ENCODE measurements around the gene DLGAP1.
"Not testable (repeated sequence)": the region's sequence is repeated elsewhere in the genome, so short reads cannot be mapped to it uniquely, and the experiment has no call there.

Gene DLGAP1

DNA sequence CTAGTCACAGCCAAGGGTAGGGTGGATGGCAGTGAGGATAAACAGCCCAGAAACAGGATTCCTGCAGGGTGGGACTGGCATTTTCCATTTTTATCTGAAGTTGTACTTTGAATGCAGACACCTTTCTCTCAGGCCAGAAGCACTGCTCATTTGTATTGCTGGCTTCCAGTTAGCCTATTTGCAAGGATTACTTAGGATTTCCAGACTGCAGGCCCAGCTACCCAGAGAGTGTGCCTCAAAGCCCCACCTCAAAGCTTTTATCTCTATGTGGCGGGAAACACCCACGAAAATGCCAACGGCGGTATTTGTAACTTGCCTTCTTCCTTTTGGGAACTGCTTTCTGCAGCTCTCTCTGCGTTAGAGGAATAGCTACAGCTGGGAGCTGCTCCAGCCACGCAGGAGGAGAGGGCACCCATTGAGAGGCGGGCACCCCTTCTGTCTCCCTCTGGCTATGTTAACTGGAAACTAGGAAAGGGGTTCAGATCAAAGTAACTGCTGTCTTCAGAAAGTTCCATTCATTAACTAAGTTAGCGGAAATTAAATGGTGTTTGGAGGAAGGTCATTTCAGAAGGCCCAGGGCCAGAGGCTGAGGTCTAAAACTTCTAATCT is 860.2 kb downstream of the DLGAP1 start:
- DNase-seq, result peak; percentile 60

DNA sequence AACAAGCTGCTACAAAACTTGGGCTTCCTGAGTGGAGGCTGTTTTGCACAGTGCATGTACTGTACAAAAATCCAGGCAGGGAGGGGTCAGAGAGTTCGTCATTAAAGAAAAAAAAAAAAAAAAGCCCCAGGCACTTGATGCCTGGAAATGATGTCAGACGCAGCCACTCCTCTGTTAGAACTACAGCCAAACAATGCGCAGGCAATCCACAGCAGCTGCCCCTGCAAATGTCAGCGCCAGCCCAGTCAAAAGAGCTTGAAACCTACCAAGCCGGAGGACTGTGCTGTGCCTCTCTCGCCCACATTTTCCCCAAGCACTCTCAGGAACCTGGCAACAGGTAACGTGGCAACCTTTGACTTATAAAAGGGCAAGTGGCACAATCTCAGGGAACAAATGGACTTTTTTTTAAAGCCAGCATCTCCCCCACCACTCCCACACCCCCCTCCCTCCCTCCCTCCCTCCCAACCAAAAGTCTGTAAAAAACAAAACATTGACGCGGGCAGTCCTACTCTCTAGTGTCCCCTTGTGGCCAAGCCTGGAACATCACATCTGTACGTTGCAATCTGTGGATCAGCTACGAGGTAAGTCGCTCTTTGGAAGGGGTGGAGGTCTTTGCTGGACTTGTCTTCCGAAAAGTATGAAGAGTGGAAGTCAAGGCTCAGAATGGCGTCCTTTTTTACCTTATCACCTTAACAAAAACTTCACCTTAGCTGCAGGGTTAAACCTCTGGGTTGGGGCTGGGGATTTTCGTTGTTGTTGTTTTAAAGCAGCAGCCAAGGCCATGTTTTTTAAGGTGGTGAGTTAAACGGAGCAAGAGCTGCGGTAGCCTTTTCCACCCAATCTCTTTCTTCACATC is 861.0 kb downstream of the DLGAP1 start:
- DNase-seq, result peak; percentile 98

DNA sequence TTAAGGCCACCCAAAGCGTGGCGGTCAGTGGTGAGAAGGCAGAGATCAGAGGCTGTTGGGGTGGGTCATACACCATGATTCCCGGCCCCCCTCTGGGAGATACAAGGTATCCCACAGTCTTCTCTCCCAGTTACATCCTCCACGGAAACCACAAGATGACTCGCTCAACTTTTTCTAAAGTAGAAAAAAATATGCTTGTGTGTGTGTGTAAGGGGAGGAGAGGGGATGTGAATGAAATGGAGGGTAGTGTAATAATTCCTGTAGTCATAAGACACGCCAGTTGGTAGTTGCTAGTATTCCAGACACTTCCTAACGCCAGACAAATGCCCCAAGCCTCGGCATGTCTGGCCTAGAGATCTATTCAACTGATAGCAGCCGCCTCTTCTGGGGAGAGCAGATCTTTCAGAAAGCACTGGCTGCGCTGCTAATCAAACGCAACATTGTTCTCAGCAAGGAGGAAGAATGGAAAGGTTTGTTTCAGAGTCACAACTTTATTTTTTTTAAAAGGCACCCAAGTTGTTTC is 861.7 kb downstream of the DLGAP1 start:
- DNase-seq, result no peak

DNA sequence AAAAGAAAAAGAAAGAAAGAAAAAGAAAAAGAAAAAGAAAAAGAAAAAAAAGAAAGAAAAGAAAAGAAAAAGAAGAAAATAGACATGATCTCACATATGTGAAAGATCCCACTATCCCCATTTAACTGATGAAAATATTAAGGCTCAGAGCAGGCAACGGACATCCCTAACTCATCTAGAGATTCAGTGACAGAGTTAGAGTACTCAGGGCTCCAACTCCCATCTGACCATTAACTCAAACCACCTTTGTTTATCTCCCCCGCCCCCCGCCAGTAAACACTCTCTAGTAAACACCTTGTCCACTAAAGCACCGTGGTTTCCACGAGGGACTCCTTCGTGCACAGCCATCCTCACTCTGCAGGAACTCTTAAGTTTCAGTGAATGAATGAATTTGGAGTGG is 862.2 kb downstream of the DLGAP1 start:
- no peak for DNase-seq

DNA sequence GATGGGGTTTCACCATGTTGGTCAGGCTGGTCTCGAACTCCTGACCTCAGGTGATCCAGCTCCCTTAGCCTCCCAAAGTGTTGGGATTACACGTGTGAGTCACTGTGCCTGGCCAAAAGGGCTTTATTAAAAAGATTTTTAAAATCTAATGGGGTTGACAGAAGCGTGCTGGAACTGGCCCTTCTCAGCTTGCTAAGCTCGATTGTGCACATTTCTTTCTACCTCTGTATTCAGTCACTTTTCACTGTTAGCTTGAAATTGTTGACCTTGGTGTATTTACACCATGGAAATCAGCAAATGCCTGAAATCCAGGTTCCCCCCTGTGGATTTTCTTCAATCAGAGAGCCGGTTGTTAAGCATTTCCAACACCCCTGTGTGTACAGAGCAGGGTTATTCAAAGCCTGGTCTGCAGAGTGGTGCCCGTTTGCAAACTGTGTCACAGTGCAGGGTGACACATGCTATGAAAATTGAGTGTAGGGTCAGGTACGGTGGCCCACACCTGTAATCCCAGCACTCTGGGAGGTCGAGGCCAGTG is 864.9 kb downstream of the DLGAP1 start:
- no peak for DNase-seq

DNA sequence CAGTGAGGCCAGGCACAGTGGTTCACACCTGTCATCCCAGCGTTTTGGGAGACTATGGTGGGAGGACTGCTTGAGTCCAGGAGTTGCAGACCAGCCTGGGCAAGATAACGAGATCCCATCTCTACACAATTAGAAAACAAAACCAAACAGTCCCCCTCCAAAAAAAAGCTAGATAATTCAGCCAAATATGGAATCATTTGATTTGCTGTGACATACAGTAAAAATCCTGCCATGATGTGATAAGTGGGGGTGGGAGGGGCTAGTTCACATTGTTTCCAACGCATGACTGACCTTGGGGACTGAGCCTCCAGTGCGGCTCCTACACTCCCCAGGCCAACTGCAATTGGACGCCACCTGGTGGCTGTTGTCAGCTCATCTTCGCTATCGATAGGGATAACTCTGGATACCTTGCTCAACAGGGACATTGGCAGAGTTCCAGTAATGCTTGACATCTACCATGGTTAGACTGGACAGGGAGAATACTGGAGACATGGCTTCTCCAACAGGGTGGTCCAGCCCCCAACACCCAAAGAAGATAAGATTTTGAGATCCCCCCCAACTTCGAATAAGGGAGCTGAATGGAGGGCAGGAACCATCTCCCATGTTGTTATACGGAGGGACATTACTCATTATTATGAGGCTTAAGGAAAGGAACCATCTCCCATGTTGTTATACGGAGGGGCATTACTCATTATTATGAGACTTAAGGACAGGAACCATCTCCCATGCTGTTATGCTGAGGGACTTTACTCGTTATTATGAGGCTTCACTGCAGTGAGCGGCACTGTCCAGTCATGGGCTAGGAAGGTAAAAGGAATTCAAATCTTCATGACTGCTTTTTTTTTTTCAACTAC is 869.2 kb downstream of the DLGAP1 start:
- DNase-seq, result peak; percentile 97

DNA sequence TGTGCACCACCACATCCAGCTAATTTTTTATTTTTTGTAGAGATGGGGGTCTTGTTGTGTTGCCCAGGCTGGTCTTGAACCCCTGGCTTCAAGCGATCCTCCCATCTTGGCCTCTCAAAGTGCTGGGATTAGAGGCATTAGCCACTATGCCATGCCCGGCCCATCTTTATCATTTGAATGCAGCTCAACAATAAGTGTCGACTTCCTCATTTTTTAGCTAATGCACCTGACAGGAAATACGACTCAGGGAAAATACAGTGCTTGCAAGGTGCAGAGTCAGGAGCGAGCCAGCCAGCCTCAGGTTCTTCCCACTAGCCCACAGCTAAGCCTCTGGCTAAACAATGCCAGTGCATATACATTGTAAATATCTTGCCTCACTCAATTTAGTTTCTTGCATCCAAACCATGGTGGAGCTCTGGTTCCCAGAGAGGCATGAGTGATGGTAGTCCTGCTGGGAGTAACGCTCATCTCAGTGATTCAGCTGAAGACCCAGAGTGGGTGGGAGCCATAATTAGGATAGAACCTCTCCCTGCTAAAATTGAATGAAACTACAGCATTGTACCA is 870.1 kb downstream of the DLGAP1 start:
- no peak for DNase-seq

DNA sequence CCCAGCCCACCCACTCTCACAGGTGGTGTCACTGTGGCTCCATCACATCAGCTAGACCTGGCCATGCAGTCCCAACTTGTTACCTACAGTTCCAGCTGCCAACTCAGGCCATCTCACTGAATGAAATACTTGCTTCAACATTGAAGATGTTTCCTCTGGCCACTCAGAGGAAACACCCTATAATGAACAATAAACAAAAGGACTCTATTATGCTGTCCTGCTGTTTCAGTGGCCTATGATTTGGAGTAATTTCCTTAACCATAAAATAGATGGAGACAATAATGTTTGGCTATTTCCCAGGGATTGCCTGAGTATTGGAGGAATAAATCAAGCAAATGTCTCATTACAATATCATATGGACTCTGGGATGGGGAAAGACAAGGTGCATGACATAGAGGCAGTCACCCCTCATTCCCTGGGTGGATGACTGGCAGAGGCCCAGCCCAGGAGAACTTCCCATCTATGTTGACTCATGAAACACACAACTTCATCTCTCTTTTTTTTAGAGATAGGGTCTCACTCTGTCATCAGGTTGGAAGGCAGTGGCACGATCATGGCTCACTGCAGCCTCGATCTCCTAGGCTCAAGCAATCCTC is 870.7 kb downstream of the DLGAP1 start:
- DNase-seq, result no peak

DNA sequence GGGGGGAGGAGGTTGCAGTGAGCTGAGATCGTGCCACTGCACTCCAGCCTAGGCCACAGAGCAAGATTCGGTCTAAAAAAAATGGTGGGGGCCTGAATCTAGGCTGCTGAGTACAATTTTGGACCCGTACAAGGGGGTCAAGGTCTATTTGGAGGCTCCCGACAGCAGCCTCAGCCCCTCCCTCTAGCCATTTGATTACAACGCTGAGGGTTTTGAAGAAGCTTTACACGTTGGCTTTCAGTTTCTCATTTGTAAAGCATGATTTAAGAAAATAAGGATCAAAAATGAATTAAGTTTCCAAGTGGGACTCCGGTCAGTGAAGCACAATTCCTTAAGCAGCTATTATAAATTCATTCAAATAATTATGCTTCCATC is 871.2 kb downstream of the DLGAP1 start:
- DNase-seq, result no peak

DNA sequence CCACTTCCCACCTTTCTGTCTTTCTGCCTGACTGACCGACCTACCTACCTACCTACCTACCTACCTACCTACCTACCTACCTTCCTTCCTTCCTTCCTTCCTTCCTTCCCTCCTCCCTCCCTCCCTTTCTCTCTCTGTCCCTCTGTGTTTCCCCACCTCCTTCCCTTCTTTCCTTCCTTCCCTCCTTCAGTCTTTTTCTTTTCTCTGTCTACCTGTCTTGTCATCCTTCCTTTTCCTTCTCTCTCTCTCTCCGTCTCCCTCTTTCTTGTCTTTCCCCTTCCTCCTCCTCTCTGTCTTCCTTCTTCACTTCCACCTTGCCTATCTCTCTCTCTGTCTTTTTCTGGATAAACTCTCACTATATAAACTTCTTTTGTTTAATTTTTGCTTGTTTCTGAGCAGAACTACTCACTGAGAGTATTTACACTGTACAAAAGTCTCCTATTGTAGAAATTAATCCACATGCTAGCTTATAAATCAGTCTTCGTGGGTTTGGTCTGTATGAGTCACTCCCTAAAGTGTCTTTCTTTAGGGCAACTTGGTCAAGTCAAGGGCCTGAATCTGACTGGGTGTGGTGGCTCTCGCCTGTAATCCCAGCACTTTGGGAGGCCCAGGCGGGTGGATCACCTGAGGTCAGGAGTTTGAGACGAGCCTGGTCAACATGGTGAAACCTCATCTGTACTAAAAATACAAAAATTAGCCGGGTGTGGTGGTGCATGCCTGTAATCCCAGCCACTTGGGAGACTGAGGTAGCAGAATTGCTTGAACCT is 871.8 kb downstream of the DLGAP1 start:
- DNase-seq, result not testable (repeated sequence)

DNA sequence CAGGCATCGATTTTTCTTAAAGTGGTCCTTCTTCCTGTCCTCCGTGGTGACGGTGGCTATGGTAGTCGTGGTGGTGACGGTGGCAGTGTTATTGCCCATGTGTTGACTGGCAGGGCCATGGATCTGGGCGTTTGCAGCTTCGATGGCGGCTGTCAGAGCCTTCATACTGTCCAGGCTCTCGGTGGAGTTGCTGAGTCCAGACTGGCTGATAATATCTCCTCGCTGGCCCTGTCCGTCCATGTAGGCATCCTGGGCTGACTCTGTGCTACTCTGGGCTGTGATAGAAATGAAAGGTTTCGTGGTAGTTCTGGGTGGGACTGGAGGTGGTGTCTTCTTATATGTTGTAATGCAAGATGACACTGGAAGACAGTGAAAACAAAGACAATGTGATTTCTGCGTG is 873.2 kb downstream of the DLGAP1 start:
- no peak for DNase-seq

DNA sequence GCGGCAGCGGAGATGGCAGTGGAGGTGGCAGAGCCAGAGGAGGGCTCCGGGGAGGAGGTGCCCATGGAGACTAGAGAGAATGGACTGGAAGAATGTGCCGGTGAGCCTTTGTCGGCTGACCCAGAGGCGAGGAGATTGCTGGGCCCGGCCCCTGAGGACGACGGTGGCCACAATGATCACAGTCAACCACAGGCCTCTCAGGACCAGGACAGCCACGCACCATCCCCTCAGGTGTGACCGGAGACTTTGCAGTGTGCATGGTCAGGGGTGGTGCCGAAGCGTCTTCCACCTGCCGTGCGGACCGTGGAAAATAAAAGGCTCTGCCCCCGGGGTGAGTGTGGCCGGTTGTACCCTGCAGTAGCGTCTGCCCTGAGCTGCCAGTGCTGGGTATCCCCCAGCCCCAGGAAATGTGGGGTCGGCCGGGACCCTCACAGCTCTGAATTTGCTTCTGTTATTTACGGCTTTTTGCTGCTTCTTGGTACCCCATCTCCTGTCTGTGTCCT is 874.5 kb downstream of the DLGAP1 start:
- not testable (repeated sequence) for DNase-seq

DNA sequence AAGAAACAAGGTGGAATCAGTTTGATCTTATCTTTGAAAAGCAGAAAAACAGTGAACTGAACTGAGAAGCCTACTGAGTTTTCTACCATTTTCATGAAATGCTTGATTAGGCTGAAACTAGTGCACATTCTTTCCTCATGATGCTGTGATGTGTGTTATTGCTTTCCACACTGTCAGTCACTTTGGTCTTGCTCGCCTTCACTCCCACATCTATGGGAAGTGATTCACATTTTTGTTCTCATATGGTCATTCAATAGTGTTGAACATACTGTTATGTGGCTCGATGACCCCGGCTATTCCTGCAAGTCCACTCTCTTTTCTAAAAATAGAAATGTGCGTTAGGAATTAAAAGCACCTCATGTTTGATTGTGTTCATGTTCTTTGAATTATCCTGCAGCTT is 875.4 kb downstream of the DLGAP1 start:
- DNase-seq, result no peak

DNA sequence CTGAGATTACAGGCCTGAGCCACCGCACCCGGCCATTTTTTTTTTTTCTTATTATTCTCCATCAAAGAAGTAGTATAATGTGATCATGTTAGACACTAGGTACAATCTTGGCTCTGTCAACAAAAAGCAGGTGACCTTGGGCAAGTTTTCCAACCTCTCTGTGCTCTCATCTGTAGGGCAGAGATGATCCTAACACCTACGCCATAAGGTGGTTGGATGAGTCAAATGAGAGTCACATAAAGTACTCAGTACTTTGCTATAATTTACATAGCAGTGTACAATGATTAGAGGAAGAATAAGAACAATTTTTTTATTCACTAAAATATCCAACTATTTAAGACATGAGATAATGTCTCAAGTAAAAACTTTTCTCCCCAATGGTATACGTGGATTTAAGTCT is 876.5 kb downstream of the DLGAP1 start:
- DNase-seq, result no peak

DNA sequence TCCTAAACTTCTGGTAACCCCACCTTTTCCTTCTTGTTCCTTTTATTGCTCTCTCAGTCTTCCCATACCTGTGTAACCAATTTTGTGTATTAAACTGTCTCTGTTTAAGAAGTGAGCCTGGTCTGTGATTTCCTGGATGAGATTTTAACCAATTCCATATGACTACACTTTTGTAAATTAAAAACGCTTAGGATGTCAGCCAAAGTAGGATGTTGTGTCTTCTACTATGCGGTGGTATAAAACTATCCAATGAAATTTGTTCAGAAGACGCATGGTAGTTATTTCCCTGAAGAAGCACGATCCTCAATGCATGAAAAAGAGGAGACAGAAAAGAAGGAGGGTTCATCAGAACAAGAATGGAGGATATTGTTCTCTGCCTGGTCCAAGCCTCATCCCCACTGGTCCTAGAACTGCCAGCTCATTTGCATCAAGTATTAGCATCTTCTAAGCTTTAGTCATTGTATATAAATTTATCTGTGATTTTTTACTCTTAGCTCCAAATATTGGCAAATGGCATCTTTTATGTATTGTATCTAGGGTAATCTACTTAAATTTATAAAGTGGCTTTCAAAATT is 877.7 kb downstream of the DLGAP1 start:
- DNase-seq, result no peak

DNA sequence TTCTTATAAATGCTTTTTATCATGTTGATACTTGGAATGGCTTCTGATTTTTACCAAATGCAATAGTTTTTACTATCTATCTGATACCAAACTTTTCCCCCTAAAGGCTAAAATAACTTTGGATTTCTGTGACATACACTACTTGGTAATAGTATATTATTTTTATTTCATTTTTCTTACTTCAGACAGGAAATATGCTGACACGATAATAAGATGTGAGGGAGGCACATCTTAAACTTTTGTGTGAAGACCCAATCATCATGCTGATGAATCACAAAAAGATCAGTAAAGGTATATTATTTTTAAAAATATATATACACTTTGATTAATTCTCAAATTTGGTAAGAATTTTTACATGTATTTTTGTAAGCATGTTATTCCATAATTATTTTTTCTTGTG is 882.3 kb downstream of the DLGAP1 start:
- no peak for DNase-seq

DNA sequence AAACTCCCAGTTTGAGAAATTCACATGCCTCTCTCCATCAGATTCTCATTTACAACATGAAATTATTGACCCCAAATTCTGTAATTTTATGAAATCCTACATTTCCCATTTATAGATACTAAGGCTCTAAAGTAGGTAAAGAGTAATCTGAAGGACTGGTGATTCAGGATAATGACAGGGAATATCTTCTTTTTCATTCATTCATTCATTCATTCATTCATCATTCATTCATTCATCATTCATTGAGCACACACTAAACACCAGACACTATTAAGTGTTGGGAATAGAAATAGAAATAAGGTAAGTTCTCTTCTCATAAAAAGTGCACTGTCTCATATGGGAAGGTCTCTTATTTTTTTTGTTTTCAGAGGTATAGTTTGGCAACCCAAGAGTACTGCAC is 888.3 kb downstream of the DLGAP1 start:
- DNase-seq, result no peak

DNA sequence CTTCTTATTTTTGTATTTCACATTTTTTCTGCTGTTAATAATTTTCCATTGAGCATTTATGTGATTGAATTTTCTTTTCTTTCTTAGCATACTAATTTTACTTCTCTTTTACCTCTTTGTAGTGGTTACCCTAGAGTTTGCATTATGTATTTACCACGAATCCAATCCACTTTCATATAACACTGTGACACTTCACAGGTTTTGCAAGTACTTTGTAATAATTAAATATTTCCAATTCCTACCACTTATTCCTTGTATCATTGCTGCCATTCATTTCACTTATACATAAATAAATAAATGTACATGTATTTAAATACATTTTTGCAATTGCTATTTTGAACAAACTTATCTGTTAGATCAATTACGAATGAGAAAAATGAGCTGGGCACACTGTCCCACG is 894.4 kb downstream of the DLGAP1 start:
- DNase-seq, result no peak

DNA sequence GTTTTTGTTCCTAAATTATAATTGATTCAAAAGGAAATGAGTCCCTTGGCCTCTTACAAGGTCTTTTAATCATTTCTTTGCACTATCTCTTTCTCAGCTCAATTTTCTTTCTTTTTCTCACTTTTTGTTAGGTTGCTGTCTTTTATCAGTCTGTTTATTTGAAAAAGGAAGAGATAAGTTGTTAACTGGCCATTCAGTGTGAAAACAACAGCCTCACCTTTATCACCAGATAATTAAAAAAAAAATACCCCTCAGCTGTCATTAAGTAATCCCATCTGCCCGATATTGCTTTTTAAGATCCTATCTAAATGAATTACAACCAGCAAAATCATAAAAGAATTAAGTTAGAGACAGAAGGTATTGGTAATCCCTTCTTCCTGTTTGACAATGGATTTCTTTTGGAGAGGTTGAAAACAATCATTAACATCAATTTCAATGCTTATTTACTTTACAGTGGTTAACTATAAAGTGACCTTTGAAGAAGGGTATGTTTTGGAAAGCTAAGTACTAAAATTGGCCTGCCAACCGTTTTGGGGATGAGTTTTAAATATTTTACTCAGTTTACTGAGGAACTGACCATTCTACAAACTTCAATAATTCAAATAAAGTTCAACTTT is 900.2 kb downstream of the DLGAP1 start:
- no peak for DNase-seq

DNA sequence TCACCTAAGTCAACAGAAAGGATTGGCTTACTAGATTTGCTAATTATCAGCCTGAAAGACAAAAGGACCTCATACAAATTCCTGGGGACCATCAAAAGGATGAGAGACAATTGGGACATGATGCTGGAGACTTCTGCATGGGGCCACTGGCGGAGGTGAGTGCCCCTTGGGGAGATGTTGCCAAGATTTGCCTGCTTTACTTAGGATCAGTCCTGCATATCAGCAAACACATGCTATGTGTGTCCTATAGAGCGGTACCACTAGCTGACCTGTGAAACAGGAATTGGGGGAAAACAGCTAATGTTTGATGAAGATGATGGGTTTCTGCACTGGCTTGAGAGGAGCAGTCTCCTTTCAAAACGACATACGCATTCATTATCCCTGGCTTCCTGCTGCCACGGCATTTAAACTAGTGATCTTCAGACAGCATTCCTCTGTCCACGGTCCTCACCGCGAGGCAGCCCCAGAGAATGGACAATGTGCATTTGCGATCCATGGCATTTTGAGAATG is 901.0 kb downstream of the DLGAP1 start:
- DNase-seq, result no peak

Measured in NCI-H510A treated with DMSO at 0.1 percent for 48 hours (cell line).